HG03571 (cell line): Measurements from ENCODE around the gene SALL2.
A peak's percentile ranks its signal among the peaks of the same experiment; 100 is the strongest.

Experiments used
- ATAC-seq: cut with Tn5 transposase; IDR thresholded peaks from one replicate; pipeline ENCODE4 v1.9.1; 2021; ENCODE audit not compliant: unreplicated experiment

The SALL2 gene

DNA sequence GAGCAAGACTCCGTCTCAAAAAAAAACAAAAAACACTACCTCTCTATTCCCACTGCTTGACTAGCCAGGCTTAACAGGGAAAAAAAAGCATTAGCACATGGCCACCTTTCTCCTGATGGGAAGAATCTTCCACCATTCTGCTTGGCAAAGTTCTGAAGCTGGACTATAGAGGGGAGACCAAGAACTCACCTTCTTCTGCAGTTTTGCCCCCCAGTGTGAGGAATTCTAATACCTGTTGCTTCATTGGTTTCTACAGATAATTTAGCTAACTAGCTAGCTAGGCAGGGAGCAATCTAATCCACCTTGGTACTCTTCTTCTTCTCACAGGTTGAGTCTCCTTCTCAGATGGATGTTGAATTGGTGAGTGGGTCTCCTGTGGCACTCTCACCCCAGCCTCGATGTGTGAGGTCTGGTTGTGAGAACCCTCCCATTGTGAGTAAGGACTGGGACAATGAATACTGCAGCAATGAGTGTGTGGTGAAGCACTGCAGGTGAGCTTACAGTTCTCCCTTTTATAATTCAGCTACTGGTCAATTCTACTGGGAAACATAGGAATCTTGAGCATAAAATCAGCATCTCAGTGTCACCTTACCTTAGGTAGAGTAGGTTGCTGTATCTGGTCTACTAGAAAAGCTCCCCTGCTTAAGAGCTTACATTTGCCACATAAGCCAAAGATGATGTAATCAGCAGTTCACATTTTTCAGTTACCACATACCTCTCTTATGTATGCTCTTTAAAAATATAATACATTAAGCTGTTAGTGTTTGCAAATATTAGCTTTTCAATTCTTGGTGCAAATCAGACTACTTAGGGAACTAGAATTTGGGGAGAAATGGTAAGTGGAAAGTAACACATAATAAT is 31.0 kb downstream of the SALL2 start:
- no peak for ATAC-seq

DNA sequence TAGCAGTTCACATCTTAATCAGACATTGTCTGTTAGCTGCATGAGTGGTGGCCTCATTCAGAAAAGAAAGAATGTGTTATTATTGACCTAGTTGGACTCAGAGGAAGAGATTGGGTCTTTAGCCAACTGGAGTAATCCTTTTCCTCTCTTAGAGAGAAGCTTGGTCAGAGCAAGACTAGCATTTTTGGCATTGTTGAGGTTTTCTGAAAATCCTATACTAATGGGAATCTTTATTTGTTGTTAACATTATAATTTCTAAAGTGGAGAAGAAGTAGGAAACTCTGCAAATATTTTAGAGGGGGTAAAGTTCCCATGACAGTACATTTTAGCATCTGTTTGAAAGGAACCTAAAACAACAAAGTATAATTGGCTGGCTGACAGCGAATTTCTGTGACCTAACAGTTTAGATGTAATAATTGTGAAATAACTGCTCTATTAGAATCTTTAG is 39.5 kb downstream of the SALL2 start:
- no peak for ATAC-seq

DNA sequence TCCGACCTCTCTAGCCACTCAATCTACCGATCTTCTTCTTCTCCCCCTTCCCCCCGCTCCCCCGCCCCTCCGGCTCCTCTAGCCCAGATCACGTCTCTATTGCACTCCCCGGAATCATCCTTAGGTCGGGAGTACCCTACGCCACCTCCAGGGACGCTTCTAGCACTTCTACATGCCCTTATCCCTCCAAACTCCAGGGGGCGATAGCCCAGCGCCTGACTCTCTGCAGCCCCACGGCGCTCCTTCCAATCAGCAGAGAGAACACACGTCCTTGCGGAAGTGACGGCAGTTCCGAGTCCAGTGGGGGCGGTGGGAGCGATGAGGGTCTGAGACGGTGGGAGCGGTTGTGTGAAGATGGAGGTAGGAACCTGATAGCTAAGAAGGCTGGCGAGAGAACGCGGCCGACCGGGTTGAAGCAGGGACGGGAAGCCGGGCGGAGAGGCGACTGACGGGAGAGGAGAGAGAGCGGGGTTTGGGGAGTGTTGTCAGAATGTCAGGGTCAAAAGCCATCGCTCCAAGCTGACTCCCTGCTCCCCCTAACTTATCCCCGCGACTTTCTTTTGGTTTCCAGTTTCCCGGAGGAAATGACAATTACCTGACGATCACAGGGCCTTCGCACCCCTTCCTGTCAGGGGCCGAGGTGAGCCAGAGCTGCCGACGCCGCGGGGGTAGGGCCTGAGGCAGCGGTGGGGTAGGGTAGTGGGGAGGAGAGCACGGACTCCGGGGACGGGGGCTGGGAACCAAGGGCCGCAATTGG is 49.0 kb downstream of the SALL2 start, which contains the start of the genes RAB2B and TOX4:
Gene RAB2B (minus strand): TSS at position 35 of the 757 bp plus-strand sequence. CDS start 87 bp downstream, outside the sequence.
Gene TOX4 (plus strand): TSS at position 271 of the 757 bp plus-strand sequence. CDS start 84 bp downstream, at position 355.
- ATAC-seq: peak; percentile 99

DNA sequence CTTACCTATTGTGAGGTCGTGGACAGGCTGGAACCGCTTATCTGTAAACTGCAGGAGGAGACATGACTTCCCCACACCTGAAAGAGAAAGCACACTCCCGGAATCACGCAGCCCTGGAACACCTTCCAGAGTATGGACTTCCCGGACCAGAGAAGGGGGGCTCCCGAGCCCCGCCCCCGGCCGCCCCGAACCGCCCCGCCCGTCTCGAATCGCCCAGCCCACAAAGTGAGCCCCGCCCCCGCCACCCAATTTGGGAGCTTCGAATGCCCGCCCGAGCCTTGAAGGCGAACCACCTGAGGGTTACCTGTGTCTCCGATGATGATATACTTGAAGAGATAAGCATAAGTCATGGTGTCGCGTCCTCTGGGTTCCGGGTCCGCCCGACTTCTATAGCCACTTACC is 49.6 kb downstream of the SALL2 start:
- peak; percentile 27 for ATAC-seq

DNA sequence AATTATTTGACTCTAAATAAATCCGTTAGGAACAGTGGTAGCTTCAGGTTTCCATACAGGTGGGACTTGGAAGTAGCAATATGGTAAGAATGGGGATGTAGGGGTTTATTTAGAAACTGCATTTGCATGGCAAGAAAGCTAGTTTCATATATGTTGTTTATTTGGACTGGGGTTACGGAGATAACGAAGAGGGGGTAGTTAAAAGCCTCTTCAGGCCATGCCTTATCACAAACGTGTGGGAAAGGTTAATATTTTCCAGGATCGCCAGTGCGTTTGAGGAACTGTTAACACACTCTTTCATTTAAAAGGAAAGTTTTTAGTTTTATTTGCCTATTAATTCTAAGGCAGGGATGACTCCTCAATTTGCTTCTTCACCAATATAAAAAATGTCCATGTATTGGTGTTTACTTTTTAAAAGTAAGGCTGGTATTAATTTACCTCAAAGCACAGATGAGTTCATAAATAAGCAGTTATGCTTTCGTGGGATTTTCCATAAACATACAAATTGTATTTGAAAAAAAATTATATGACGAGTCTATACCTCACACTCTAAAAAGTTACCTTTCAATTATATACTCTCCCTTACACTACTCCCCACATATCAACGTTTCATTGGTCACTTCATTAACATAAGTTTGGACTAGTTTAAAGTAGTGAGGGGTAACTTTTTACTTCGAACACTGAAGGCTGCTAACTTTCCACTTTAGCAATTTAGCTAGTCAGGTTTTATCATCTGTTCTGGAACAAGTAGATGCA is 50.2 kb downstream of the SALL2 start:
- no peak for ATAC-seq
